Measurements from ENCODE around the gene CFH.
"Not testable (repeated sequence)": the region's sequence is repeated elsewhere in the genome, so short reads cannot be mapped to it uniquely, and the experiment has no call there.

Gene CFH

DNA sequence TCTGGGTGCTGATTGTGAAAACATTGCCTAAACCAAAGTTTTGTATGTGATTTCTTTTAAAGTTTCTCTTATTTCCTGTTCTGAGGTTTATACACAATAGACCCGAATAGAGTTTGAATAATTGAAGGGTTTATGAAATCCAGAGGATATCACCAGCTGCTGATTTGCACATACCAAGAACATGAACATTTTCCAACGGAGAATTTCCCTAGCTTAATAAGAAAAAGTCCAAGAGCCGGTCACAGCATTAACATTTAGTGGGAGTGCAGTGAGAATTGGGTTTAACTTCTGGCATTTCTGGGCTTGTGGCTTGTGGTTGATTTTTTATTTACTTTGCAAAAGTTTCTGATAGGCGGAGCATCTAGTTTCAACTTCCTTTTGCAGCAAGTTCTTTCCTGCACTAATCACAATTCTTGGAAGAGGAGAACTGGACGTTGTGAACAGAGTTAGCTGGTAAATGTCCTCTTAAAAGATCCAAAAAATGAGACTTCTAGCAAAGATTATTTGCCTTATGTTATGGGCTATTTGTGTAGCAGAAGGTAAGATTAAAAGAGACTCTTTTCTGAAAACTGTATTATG is at the start of gene CFH:
CFH (plus strand) TSS at position 407 of the 579 bp plus-strand sequence; CDS start at position 482, 75 bp downstream.
- DNase-seq (ENCODE audit: low read depth in 2 of 3, low spot score in 1 of 3), result no peak

DNA sequence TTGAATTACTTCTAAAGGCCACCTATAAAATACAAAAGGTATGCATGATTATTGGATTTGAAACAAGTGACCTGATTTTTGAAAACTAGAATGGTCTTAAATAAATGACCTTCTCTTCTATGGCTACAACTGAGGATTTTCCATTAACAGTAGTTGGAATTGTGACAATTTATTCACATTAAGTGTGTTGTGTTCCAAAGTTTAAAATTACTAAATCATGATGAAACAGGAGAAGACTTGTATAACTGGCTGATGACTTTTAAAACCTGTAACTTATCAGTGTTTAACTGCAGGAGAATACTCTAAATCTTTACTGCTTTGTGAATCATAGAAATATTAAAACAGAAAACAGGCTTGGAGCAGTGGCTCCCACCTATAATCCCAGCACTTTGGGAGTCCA is 48.2 kb upstream of the CFH start:
- DNase-seq (ENCODE audit: low read depth in 2 of 3, low spot score in 1 of 3), result no peak

DNA sequence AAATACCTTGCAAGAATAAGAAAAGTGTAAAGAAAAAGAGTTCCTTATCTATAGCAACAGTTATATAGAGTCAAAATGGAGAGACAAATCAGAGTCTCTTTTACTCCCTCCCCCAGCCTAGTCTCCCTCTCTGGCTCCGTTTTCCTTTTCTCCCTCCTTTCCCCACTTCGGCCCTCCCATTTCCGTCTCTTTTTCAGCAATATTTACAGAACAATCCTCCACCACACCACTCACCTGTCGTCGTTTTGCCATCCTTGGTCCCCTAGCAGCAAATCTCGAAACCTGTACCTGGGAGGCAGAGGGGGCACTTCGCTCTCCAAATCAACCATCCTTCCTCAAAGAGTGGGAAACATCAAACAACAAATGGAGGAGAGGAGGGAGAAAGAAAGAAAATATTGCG is 43.9 kb upstream of the CFH start:
- no peak for DNase-seq (ENCODE audit: low read depth in 2 of 3, low spot score in 1 of 3)

- DNase-seq (ENCODE audit: low read depth in 2 of 3, low spot score in 1 of 3), result no peak
These were observed 43.2 kb upstream of the CFH start, which contains the start of gene KCNT2 for GRCh38 chr1:196608390-196609369. TSS of gene KCNT2 (minus strand) at chr1:196608440. CDS start at chr1:196608309, 131 bp downstream.

- no peak for DNase-seq (ENCODE audit: low read depth in 2 of 3, low spot score in 1 of 3)
These were observed 42.5 kb upstream of the CFH start for GRCh38 chr1:196609370-196609737.

- no peak for DNase-seq (ENCODE audit: low read depth in 2 of 3, low spot score in 1 of 3)
These were observed 40.0 kb upstream of the CFH start for GRCh38 chr1:196611873-196612272.

DNA sequence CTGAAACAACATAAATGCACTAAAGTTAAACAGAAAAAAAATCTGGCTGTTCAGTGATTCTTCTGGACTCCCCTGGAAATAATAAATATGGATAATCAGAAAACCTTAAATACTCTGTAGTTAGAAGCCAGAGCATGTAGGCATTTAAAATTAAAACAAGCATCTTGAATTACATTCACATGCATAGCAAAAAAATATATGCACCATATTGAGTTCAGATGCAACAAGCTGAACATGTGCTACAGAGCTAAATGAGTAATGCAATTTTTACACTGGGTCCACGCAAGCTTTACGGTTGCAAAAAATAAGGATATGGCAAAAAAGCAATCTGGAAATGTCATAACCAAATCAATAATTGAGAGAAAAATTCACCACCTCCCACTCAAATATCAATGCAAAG is 32.1 kb upstream of the CFH start:
- no peak for DNase-seq (ENCODE audit: low read depth in 2 of 3, low spot score in 1 of 3)

- DNase-seq (ENCODE audit: low read depth in 2 of 3, low spot score in 1 of 3), result no peak
These were observed 28.8 kb upstream of the CFH start for GRCh38 chr1:196623079-196623478.

GRCh38 chr1:196628838-196629237 is 23.0 kb upstream of the CFH start:
- no peak for DNase-seq (ENCODE audit: low read depth in 2 of 3, low spot score in 1 of 3)

DNA sequence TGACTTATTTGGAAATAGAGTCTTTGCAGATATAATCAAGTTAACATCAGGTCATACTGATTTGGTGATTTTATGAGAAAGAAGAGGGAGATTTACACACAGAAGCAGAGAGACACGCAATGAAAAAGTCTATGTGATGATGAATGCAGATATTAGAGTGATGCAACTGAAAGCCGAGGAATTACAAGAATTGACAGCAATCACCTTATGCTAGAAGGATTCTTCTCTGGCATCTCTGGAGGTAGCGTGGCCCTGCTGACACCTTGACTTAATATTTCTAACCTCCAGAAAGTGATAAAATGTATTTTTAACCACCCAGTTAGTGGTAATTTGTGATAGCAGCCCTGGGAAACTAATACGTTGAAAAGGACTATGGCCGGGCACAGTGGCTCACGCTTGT is 14.2 kb upstream of the CFH start:
- no peak for DNase-seq (ENCODE audit: low read depth in 2 of 3, low spot score in 1 of 3)

GRCh38 chr1:196638466-196638865 is 13.4 kb upstream of the CFH start:
- no peak for DNase-seq (ENCODE audit: low read depth in 2 of 3, low spot score in 1 of 3)

DNA sequence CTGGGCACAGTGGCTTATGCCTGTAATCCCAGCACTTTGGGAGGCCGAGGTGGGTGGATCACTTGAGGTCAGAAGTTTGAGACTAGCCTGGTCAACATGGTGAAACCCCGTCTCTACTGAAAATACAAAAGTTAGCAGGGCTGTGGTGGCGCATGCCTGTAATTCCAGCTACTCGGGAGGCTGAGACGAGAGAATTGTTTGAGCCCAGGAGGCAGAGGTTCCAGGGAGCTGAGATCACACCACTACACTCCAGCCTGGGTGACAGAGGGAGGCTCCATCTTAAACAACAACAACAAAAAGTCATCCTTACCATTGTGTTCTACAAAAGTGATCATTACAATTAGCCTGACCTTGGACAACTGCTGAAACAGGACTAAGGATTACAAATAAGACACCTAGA is 12.6 kb upstream of the CFH start:
- not testable (repeated sequence) for DNase-seq (ENCODE audit: low read depth in 2 of 3, low spot score in 1 of 3)

DNA sequence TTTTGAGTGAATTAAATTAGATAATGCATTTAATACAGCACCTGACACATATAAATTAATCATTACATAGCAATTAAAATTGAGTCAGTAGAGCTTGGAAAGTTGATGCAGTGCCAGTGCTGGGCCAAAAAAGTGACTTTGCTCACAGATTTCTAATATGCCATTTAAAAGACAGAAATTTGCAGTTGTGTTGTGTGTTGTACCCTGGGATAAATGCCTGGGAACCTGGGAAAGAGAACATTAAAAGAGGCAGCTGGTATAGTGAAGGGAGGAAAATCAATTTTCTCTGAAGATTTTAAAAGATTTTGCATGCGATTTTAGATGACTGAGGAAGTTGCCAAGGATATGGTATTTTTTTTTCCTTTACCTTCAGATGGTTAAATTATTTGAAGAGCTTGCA is 10.9 kb upstream of the CFH start:
- DNase-seq (ENCODE audit: low read depth in 2 of 3, low spot score in 1 of 3), result no peak

GRCh38 chr1:196649990-196650389 is 1.9 kb upstream of the CFH start:
- DNase-seq (ENCODE audit: low read depth in 2 of 3, low spot score in 1 of 3), result no peak

DNA sequence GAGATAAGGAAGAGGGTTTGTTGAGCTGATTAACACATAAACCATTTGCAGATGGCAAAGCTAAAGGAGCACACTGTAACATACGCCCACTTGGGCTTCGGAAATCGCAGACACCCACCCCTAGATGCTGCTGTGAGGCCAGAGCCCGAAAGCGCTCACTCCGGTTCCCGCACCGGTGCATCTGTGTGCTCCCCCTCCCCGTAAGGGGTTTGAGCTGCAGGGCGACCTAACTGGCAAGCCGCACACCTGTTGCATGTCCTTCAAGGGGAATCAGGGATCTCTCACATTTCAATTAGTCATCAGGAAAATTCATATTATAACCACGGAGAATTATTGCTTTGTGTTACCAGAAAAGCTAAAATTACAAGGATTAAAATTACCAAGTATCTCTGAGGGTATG is 1.4 kb upstream of the CFH start:
- no peak for DNase-seq (ENCODE audit: low read depth in 2 of 3, low spot score in 1 of 3)

- DNase-seq (ENCODE audit: low read depth in 2 of 3, low spot score in 1 of 3), result no peak
These were observed 764 bp upstream of the CFH start for GRCh38 chr1:196651079-196651478.

DNA sequence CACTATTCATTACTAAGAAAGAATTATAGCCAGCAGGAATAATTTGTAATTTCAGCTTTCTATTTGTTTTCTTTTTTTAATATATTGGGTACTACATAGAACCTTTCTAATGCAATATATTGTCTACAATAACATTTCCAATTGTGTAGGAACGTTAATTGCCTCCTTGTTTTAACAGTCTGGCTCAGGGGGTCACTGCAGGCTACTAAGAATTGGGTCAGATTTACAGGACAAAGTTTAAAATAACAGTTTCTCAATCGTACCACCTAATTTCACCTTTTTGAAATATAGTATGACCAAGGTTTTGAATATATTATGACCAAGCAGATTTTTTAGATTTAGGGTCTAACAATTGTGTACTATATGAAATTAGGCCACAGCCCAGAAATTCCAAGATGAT is 2.4 kb downstream of the CFH start:
- DNase-seq (ENCODE audit: low read depth in 2 of 3, low spot score in 1 of 3), result no peak

GRCh38 chr1:196655071-196655470 is 3.2 kb downstream of the CFH start:
- DNase-seq (ENCODE audit: low read depth in 2 of 3, low spot score in 1 of 3), result no peak

- DNase-seq (ENCODE audit: low read depth in 2 of 3, low spot score in 1 of 3), result no peak
These were observed 3.7 kb downstream of the CFH start for GRCh38 chr1:196655494-196655893.

DNA sequence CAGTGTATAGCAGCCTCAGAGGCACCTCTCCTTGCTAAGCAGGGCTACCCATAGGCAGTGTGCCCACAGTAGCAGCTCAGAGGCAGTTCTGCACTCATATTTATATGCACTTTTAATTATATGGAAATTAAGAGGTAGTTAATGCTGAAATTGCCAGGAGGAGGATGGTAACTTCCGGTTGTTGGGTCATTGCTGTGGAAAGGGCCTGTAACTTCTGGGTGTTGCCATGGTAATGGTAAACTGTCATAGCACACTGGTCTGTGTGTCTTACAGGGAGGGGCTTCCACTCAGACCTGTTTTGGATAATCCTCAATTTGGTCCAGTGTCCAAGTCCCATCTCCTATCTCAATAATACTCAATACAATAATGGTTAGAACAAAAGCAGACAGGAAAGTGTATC is 7.6 kb downstream of the CFH start:
- DNase-seq (ENCODE audit: low read depth in 2 of 3, low spot score in 1 of 3), result no peak

DNA sequence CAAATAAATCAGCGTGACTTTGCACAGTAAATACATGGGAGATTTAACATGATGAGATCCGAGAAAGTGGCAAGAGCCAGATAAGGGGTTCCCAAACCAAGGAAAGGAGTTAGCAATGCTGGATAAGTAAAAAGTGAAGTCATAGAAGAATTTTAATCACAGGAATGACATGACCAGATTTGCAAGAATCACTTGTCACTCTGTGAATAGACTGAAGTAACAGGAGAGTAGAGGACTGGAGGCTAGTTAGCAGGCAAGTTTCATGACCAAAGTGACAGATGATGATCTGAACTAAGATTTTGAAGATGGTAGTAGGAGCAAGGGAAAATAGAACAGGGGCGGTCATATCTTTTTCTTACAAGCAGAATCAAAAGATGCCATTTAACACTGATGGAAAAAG is 8.4 kb downstream of the CFH start:
- no peak for DNase-seq (ENCODE audit: low read depth in 2 of 3, low spot score in 1 of 3)

DNA sequence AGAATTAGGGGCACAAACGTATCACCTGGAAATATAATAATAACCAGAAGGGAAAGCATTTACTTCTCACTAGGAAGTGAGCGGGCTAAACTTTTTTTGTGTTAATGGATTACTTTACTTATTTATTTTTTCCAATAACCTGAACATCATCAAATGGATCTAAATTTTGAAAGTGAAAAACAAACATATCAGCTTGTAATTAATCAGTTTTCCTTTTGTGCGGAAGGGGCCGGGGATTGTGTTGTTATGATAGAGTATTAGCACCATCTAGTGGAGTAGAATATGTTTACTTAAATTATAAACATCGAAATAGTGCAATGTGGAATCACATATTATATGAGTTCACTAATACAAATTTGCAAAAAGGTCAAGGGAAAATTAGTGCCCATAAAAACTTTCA is 9.0 kb downstream of the CFH start:
- DNase-seq (ENCODE audit: low read depth in 2 of 3, low spot score in 1 of 3), result no peak

- no peak for DNase-seq (ENCODE audit: low read depth in 2 of 3, low spot score in 1 of 3)
These were observed 9.5 kb downstream of the CFH start for GRCh38 chr1:196661345-196661744.
